HG03045 (cell line): ENCODE data around the gene JPT2.
"Not testable (repeated sequence)": the region's sequence is repeated elsewhere in the genome, so short reads cannot be mapped to it uniquely, and the experiment has no call there.

Experiments
- ATAC-seq: cut with Tn5 transposase; IDR thresholded peaks from one replicate; pipeline ENCODE4 v1.9.1; 2021; ENCODE audit warnings: mild to moderate bottlenecking, moderate library complexity; ENCODE audit not compliant: unreplicated experiment

Gene JPT2

DNA sequence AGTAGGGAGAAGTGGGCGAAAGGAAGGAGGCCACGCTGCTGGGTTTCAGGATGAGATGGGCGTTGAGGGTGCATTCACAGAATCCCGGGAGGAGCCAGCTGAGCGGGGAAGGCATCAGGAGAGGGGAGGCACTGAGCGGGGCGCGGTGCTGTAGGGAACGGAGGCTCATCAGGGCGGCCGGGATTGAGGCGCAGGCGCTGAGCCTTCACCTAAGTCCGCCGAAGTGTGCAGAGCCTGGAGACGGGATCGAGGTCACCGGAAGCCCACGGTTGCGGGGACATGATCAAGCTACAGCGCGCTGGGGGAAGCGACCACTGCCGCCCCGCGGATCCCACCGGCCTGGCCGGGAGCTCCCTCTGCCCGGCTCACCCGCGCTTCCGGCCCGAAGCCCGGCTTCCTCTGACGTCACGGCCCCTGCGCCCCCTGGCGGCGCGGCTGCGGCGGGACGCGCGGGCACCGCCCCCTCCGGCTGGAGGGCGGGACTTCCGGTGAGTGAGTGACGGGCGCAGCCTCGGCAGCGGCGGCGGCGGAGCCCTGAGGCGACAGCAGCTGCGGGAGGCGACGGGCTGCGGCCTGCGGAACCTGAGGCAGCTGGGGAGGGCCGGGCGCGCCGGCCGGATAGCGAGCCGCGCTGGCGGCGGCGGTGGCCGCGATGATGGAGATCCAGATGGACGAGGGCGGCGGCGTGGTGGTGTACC lies 27.8 kb downstream of the JPT2 start, which contains the start of gene MAPK8IP3:
Gene MAPK8IP3, plus strand, starts transcription at position 508 of the 698 bp plus-strand sequence. Its CDS starts 145 bp downstream, at position 653.
- peak; percentile 87 for ATAC-seq

DNA sequence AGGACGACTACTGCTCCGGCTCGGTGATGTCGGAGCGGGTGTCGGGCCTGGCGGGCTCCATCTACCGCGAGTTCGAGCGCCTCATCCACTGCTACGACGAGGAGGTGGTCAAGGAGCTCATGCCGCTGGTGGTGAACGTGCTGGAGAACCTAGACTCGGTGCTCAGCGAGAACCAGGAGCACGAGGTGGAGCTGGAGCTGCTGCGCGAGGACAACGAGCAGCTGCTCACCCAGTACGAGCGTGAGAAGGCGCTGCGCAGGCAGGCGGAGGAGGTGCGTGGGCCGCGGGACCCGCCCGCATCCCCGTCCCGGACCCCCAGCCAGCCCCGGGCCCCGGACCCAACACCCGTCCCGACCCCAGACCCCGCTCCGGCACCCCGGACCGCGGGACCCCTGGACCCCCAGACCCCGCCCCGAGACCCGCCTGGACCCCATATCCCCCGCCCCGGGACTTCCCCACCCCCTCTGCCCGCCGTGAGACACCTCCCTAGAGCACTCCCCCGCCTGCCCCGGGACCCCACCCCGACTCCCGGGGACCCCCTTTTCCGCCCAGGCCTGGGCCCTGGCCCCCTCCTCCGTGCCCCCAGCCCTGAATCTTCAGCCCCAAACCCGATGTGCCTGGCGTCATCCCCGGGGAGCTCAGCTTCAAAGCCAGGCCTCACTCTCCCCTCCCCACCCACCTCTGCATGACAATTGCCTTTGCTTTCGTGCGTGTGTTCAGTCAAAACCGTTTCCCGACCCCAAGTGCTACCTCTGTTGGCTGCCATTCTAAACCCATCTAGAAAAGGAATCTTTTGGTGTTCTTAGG lies 28.5 kb downstream of the JPT2 start:
- peak; percentile 22 for ATAC-seq

DNA sequence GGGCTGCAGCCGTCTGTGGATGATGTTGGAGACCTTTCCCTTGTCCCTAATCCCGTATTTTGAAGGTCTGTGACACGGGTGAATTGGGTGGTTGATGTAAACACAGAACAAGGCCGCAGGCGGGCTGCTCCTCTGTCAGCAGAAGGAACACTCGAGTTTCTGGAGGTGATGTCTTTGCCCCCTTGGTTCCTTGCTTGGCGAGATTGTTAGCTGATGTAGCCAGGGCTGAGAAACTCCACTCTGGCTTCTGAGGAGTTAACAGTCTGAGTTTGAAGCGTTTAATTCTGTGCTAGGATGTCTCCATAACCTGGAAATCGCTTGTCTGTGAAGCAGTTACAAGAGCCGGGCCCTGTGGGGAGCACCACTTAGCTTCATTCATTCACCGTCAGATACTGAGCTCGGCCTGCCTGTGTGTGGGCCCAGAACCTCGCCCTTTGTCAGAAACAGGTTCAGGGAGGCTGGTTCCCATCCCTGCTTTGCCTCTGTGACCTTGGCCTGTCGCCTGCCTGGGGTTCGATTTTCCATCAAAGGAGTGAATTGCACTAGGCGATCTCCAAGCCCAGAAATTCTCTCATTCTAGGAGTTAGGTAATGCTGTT lies 29.2 kb downstream of the JPT2 start:
- no peak for ATAC-seq

DNA sequence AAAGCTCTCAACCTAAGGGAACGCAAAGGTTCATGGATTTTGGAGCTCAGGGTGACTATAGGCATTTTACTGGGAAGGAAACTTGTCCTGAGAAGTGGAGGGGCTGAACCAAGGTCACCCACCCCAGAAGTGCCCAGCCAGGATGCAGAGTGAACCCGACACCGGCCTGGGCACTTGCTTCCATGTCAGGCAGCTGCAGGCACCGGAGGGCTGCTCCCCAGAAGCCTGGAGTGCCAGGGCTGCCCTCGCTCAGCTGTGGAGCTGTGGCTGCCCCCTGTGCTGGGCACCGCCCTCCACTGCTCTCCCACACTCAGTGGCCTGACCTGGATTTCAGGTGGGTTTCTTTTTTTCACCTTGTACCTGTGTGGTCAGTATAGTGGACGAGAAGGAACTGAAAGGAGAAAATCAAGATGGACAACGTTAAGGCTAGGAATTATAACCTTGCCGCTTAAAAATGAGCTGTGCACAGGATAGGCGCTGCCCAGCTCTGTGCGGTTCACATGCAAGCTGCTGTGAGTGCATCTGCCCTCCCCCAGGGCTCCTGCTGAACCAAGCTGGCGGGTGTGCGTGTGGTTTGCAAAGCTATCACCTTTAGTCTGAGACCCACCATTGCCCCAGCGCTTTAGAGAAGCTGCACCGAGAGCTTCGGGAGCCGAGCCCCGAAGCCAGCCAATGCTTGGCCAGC lies 30.1 kb downstream of the JPT2 start:
- no peak for ATAC-seq

DNA sequence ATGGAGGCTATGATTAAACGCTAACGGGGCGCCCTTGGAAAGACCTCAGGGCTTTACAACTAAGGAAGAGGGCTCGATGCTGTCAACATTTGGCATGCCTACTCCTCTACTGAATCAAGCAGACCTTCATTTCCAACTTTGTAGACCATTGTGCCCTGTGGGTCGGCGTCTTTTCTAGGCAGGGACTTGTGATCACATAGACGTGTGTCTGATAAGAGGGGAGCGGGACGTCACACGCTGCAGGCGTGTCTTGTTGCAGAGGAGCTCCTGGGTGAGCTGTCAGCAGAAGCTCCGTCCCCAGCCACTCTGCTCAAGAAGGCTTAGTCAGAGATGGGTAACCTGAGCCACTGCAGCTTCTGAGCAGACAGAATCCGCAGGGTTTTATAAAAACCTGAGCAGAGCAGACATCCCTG lies 30.7 kb downstream of the JPT2 start:
- no peak for ATAC-seq

DNA sequence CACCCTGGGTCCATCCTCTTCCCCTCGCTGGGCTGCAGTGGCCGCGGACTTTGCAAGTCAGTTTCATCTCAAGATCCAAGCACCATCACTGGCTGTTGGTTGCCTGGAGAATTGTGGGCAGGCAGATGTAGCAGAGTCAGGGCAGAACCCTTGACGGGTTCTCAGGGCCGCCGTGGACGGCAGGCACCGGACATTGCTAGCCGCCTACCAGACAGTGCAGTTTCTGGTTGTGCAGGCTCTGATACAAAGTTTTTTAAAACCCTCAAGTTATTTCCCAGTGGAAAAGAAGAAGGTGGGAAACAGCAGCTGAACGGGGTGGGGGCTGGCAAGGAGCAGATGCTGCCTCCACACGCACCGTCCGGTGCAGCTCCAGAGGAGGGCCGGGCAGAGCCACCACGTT lies 31.3 kb downstream of the JPT2 start:
- ATAC-seq: no peak

DNA sequence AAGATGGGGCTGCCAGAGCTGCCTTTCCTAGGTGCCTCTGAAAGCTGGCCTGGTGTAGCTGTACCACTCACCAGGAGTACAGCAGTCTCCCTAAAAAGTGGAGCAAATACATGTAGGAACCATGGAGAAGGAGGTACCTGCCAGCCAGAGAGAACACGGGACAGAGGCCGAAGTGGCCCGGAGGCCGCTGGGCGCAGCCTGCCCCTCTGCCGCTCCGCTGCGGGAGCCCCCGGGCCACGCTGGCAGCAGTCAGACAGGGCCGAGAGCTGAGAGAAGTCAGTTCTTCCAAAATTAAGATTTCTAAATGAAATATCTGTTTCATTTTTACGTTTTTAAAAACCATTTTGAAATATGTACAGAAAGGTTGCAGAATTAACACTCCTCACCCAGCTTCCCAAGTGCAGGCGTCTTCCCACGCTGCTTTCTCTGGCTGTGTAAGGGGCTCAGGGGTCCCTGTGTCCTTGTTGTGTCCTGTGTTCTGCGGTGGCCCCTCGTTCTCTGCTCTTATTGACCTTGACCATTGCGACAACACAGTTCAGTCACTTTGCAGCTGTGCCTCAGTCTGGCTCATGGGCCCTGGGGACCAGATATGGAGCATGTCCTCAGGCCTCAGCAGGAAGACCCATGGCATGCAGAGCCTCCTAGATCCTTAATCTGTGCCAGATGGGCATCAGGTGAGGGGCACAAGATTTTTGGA lies 32.9 kb downstream of the JPT2 start:
- ATAC-seq: no peak

DNA sequence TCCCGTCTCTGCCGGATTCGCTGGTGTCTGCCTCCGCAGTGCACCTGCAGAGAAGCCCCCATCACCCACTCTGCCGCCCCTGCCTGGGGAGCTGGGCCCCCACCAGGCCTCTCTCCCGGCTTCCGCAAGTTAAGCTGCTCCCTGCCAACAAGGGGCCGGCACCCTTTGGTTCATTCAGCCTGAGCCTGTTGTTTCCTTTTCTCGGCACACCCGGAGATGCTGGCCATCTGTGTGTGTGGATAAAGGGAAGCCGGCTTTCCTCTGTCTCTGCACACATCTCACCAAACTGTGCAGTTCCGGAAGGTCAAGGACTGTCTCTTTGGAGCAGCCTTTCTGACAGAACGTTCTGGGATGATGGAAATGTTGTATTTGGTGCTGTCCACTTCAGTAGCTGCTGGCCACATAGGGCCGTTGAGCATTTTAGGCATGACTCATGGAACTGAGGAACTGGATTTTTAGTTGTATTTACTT lies 34.7 kb downstream of the JPT2 start:
- ATAC-seq: no peak

DNA sequence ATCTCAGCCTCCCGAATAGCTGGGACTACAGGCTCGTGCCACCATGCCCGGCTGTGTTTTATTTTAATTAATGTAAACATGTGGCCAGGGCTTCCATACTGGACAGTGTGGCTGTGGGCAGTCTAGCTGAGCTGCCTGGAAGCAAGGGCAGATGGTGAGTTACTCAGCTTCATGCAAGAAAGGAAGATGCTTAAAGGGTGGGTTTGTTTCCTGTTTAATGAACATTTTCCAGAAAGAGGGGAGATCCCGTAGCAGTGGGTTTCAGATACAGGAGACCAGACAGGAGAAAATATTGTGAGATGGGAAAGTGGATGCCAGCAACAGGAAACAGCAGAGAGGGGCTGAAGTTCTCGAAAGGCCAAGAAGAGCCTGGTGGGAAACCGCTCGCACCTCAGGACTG lies 35.3 kb downstream of the JPT2 start:
- no peak for ATAC-seq

DNA sequence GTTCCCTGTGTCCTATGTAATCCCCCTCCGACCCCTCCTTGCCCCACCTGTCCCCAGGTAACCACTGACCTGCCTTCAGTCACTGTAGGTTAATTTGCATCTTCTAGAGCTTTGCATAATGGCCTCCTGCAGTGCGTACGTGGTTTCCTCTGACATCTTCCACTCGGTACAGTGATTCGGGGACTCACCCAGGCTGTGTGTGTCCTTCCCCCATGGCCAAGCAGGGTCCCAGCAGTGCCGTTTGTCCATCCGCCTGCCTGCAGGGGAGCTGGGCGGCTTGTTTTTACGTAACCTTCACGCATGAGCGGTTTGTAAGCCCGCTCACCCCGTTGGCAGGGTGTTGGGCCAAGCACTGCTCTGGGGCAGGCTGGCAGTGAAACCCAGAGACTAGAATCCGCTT lies 35.9 kb downstream of the JPT2 start:
- ATAC-seq: no peak

DNA sequence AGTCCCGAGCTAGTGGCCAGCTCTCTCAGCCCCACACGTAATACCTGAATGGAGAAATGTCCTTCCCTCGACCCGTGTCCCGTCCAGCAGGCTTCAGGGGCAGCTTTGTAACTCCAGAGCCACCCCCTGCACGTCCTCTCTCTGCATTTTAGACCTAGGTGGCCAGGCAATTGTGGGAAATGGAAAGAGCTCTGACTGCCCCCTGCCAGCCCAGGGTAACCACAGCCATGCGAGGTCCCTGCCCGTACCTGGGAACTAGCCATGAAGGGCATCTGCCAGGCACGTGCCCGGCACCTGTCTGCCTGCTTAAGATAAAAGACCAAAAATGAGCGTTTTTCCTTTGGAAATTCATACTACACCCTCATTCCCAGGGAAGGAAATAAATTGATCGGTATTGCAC lies 37.1 kb downstream of the JPT2 start:
- no peak for ATAC-seq

DNA sequence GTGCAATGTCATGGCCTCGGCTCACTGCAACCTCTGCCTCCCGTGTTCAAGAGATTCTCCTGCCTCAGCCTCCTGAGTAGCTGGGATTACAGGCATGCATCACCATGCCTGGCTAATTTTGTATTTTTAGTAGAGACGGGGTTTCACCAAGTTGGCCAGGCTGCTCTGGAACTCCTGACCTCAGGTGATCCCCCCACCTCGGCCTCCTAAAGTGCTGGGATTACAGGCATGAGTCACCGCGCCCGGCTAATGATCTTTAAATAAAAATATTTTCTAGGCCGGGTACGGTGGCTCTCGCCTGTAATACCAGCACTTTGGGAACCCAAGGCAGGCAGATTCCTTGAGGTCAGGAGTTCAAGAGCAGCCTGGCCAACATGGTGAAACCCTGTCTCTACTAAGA lies 40.2 kb downstream of the JPT2 start:
- ATAC-seq: not testable (repeated sequence)

DNA sequence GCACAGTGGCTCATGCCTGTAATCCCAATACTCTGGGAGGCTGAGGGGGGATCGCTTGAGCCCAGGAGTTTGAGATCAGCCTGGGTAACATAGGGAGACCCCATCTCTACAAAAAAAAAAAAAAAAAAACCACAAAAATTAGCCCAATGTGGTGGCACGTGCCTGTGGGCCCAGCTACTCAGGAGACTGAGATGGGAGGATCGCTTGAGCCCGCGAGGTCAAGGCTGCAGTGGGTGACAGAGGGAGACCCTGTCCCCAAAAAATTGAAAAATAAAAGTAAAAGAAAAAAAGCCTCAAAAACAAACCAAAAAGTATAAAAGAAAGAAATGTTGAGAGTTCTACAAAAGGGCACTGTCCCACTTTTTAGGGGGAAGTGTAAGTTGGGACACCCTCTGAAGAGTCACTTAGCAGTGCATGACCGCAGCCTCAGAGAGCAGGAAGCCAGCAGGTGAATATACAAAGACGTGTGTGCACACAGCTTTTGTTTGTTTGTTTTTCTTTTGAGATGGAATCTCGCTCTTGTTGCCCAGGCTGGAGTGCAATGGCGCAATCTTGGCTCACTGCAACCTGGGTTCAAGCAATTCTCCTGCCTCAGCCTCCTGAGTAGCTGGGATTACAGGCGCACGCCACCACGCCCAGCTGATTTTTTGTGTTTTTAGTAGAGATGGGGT lies 41.6 kb downstream of the JPT2 start:
- ATAC-seq: not testable (repeated sequence)

DNA sequence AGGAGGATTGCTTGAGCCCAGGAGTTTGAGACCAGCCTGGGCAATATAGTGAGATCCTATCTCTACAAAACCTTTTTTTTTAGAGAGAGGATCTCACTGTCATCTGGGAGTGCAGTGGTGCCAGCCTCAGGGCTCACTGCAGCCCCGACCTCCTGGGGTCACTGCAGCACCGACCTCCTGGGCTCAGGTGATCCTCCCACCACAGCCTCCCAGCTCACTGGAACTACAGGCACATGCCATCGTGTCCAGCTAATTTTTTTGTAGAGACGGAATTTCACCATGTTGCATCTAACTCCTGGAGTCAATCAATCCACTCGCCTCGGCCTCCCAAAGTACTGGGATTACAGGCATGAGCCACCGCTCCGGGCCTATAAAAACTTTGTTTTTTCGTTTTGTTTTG lies 43.3 kb downstream of the JPT2 start:
- ATAC-seq: no peak

DNA sequence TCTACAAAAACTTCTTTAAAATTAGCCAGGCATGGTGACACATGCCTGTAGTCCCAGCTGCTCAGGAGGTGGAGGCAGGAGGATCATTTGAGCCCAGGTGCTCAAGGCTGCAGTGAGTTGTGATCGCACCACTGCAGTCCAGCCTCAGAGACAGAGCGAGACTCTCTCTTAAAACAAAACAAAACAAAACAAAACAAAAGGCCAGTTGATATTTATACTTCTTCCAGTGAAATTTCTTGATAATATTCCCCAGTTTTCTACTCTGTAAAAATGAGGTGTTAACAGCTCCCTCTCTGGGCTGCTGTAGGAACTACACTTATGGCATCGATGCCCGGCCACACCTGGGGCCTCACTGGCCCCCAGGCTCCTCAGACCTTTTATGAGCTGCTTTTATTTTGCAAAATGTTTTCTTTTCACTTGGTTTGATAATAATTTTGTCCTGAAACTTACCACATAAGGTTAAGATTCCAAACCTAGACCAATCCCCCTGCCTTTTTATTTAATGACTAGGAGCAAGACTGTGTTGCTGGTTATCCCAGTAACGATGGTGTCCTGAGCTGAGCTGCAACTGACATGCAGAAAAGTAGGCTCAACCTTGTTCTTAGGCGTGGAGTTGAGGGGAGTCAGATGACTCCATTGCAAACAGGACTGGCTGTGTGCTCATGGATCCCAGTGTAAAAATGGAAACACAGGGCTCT lies 45.5 kb downstream of the JPT2 start:
- no peak for ATAC-seq

DNA sequence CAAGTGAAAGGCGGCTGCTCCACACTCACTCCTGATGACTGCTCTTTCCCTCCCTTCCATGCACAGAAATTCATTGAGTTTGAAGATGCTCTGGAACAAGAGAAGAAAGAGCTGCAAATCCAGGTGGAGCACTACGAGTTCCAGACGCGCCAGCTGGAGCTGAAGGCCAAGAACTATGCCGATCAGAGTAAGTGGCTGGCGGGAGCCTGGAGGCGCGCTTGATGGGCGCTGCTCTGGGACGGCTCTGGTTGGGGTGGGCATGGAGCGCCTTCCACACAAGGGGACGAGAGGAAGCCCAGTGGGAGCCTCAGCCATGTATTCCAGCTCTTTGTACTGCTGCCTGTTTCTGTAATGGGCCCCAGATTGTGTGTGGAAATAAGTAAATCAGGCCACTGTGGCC lies 46.4 kb downstream of the JPT2 start:
- ATAC-seq: no peak

DNA sequence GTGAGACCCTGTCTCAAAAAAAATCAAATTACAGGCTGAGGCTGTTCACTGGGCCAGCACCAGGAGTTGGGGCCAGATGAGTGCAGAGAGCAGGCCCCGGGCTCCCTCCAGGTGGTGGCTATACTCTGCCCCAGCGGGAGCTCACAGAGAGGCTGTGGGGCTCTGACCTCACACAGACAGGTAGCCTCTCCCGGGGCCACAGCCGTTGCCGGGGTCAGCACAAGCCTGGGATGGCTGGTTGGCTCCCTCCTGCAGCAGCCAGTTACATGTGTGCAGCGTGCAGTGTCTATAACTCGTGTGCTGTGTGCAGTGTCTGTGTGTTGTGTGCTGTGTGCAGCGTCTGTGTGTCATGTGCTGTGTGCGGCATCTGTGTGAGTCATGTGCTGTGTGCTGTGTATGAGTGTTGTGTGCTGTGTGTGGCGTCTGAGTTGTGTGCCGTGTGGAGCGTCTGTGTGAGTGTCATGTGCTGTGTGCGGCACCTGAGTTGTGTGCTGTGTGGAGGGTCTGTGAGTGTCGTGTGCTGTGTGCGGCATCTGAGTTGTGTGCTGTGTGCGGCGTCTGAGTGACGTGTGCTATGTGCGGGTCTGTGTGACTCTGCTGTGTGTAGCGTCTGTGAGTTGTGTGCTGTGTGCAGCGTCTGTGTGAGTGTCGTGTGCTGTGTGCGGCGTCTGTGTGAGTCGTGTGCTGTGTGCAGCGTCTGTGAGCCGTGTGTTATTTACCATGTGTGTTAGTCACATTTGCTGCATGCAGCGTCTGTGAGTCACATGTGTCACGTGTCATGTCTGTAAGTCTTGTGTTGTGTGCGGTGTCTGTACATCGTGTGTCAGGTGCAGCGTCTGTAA lies 48.8 kb downstream of the JPT2 start:
- no peak for ATAC-seq
